DND-41 (cell line): Measurements from ENCODE around the gene SIN3B.

Source experiments
- CTCF ChIP-seq: IDR thresholded peaks from 2 replicates; pipeline ENCODE4 v1.5.1; 2012; ENCODE audit warnings: borderline replicate concordance, low read length, moderate library complexity, mild to moderate bottlenecking; ENCODE audit not compliant: poor library complexity, severe bottlenecking; ENCODE audit errors: extremely low read depth
- EZH2 ChIP-seq: IDR thresholded peaks from 3 replicates; pipeline ENCODE4 v1.6.1; 2012; ENCODE audit warnings: borderline replicate concordance, low read depth, mild to moderate bottlenecking, moderate library complexity, low read length, inconsistent platforms; ENCODE audit not compliant: severe bottlenecking

DNA sequence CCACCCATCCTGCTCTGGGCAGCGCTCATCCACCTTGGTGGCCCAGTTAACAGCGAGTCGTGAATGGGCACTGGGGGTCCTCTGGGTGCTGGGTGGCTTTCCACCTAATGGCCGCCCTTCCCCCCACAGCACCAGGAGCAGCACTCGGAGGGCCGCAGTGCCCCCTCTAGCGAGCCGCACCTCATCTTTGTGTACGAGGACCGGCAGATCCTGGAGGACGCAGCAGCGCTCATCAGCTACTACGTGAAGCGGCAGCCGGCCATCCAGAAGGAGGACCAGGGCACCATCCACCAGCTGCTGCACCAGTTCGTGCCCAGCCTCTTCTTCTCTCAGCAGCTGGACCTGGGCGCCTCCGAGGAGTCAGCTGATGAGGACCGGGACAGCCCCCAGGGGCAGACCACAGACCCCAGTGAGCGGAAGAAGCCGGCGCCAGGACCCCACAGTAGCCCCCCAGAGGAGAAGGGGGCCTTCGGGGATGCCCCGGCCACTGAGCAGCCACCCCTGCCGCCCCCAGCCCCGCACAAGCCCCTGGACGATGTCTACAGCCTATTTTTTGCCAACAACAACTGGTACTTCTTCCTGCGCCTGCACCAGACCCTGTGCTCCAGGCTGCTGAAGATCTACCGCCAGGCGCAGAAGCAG lies 40.3 kb downstream of the SIN3B start:
- no peak for TF ChIP-seq CTCF
- TF ChIP-seq EZH2 = no peak
